Activated naive CD4-positive, alpha-beta T cell treated with Interleukin-2 at 50 U/mL for 16 hours (primary cell): Measurements from ENCODE around the gene APOBEC4.
"Not testable (repeated sequence)": the region's sequence is repeated elsewhere in the genome, so short reads cannot be mapped to it uniquely, and the experiment has no call there.

Experiments
- DNase-seq: peaks from one replicate; pipeline ENCODE4 v3.0.0-alpha.2; 2020

Gene APOBEC4

GRCh38 chr1:183632964-183633363 lies 20.2 kb downstream of the APOBEC4 start:
- no peak for DNase-seq

GRCh38 chr1:183632114-183632513 lies 21.0 kb downstream of the APOBEC4 start:
- no peak for DNase-seq

- DNase-seq = no peak
Observed at GRCh38 chr1:183630748-183631147, 22.4 kb downstream of the APOBEC4 start.

- no peak for DNase-seq
Observed at GRCh38 chr1:183628537-183628936, 24.6 kb downstream of the APOBEC4 start.

- DNase-seq = not testable (repeated sequence)
Observed at GRCh38 chr1:183626236-183626635, 26.9 kb downstream of the APOBEC4 start.

- DNase-seq = peak; percentile 36
Observed at GRCh38 chr1:183622884-183623785, 30.0 kb downstream of the APOBEC4 start.

- no peak for DNase-seq
Observed at GRCh38 chr1:183622013-183622412, 31.1 kb downstream of the APOBEC4 start.

- no peak for DNase-seq
Observed at GRCh38 chr1:183620311-183620710, 32.8 kb downstream of the APOBEC4 start.

- DNase-seq = no peak
Observed at GRCh38 chr1:183619781-183620180, 33.3 kb downstream of the APOBEC4 start.

GRCh38 chr1:183618202-183618601 lies 34.9 kb downstream of the APOBEC4 start:
- not testable (repeated sequence) for DNase-seq

- not testable (repeated sequence) for DNase-seq
Observed at GRCh38 chr1:183612975-183613374, 40.1 kb downstream of the APOBEC4 start.

- DNase-seq = no peak
Observed at GRCh38 chr1:183612407-183612806, 40.7 kb downstream of the APOBEC4 start.

- no peak for DNase-seq
Observed at GRCh38 chr1:183611021-183611420, 42.1 kb downstream of the APOBEC4 start.

- no peak for DNase-seq
Observed at GRCh38 chr1:183609759-183610452, 43.2 kb downstream of the APOBEC4 start.

- DNase-seq = no peak
Observed at GRCh38 chr1:183609313-183609712, 43.8 kb downstream of the APOBEC4 start.

- no peak for DNase-seq
Observed at GRCh38 chr1:183607322-183607980, 45.7 kb downstream of the APOBEC4 start.

- DNase-seq = no peak
Observed at GRCh38 chr1:183605904-183606303, 47.2 kb downstream of the APOBEC4 start.

- no peak for DNase-seq
Observed at GRCh38 chr1:183604815-183605214, 48.3 kb downstream of the APOBEC4 start.

GRCh38 chr1:183604038-183604808 lies 48.9 kb downstream of the APOBEC4 start:
- no peak for DNase-seq

- DNase-seq = no peak
Observed at GRCh38 chr1:183602510-183602909, 50.6 kb downstream of the APOBEC4 start.

GRCh38 chr1:183600634-183601033 lies 52.5 kb downstream of the APOBEC4 start:
- DNase-seq = no peak

- DNase-seq = no peak
Observed at GRCh38 chr1:183600136-183600535, 53.0 kb downstream of the APOBEC4 start.

- no peak for DNase-seq
Observed at GRCh38 chr1:183598386-183598785, 54.7 kb downstream of the APOBEC4 start.
